WI38 (cell line): ENCODE data around the gene BMP6.

Experiments
- H3K4me3 ChIP-seq: 2 replicates; pipeline ENCODE4 v1.5.1; 2011; ENCODE audit warnings: low read depth, mild to moderate bottlenecking, control low read depth, low read length
- TF ChIP-seq, protein P1 (sequence below): IDR thresholded peaks from 2 replicates; pipeline ENCODE4 v1.5.1; 2012; ENCODE audit warnings: low read depth, mild to moderate bottlenecking, control low read depth, low read length

The BMP6 gene

DNA sequence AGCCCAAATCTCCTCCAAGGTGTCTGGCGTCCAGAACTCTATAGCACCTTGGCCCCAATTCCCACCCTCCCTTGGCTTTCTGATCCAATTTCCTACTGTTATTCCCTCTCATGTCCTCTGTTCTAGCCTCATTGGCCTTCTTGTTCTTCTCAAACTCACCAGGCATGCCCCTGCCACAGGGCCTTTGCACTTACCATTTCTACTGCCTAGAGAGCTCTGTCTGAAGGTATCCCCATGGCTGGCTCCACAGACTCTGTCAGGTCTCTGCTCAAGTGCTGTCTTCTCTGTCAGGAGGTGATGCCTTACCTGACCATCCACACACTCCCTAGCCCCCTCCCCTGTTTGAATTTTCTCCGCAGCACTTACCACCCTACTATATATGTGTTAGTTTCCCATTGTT, 5.6 kb upstream of the BMP6 start:
- no peak overlapping the region for H3K4me3 ChIP-seq
- TF ChIP-seq, protein P1, sequence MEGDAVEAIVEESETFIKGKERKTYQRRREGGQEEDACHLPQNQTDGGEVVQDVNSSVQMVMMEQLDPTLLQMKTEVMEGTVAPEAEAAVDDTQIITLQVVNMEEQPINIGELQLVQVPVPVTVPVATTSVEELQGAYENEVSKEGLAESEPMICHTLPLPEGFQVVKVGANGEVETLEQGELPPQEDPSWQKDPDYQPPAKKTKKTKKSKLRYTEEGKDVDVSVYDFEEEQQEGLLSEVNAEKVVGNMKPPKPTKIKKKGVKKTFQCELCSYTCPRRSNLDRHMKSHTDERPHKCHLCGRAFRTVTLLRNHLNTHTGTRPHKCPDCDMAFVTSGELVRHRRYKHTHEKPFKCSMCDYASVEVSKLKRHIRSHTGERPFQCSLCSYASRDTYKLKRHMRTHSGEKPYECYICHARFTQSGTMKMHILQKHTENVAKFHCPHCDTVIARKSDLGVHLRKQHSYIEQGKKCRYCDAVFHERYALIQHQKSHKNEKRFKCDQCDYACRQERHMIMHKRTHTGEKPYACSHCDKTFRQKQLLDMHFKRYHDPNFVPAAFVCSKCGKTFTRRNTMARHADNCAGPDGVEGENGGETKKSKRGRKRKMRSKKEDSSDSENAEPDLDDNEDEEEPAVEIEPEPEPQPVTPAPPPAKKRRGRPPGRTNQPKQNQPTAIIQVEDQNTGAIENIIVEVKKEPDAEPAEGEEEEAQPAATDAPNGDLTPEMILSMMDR: no peak

DNA sequence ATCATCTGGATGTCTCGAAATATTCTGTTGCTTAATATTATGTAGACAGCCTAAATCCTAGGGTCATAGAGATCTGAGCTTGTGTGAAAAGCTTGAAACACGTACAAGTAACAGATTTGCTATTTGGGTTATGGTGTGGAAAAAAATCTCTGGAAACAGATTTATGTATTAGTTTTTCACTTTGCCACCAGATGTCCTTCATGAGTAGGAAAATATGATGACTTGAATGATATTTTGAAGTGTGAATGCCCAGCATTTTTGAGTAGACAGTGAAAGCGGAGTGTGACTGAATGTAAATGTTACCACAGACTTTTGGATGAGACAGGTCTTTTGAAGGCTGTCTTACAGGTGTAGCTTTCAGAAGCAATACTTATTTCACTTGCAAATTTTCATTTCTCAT, 4.2 kb upstream of the BMP6 start:
- TF ChIP-seq, protein P1: no peak

DNA sequence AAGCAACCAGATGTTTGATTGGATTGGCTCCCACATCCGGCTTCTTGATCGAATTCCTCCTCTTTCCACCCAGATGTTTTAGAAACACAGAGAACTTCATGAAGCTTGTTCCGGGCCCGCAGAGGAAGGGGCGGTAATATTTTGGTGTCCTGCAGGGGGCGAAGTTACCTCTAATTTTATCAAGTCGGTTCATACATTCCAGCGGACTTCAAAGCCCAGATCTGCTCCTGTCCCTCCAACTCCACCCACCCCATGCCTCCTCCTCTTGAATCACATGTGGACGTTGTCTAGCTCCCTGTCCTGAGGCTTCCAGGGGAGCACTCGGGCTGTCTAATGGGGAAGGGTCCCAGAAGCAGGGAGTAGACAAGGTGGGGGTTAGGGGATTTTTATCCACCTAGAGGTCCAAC, 2.9 kb upstream of the BMP6 start:
- TF ChIP-seq, protein P1: peak; percentile 54

More for the DNA sequence above, 4.2 kb upstream of the BMP6 start:
- no peak overlapping the region for H3K4me3 ChIP-seq

DNA sequence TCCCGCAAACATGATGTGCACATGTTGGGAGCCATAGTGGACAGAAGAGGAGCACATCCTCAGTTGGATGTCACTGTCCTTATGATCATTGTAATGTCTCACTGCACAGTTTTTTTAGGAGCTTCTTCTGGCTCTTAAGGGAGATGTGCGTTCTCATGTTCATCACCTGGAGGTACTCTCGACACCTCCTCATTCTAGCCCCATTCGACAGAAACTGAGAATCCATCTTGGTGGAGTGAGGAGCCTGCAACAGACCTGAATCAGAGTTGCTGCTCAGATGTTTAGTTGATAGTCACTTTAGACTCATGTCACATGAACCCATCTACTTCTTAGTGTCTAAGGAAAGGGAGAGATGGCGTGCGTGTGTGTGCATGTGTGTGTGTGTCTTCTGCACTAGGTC, 2.3 kb upstream of the BMP6 start:
- TF ChIP-seq, protein P1: no peak
- no peak overlapping the region for H3K4me3 ChIP-seq

More for the DNA sequence above, 2.9 kb upstream of the BMP6 start:
- no peak overlapping the region for H3K4me3 ChIP-seq

DNA sequence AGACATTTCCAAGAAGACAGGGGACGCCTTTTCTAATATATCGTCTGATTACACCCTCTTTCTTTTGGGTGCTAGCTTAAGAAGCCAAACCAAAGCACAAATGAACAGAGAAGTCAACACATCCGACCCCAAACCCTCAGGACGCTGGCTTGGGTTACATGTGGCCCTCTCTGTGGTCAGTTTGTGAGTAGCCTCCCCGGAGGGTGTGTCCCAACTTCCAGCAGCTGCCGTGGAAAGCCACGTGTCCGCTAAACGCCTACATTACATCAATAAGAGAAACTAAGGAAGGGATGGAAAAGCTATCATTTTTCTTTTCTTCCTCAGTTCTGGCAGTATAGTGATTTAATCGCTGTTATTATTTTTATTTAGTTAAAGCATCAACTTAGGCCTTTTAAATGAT, 487 bp upstream of the BMP6 start:
- TF ChIP-seq, protein P1: no peak
- H3K4me3 ChIP-seq: peak overlapping the region; percentile 60

DNA sequence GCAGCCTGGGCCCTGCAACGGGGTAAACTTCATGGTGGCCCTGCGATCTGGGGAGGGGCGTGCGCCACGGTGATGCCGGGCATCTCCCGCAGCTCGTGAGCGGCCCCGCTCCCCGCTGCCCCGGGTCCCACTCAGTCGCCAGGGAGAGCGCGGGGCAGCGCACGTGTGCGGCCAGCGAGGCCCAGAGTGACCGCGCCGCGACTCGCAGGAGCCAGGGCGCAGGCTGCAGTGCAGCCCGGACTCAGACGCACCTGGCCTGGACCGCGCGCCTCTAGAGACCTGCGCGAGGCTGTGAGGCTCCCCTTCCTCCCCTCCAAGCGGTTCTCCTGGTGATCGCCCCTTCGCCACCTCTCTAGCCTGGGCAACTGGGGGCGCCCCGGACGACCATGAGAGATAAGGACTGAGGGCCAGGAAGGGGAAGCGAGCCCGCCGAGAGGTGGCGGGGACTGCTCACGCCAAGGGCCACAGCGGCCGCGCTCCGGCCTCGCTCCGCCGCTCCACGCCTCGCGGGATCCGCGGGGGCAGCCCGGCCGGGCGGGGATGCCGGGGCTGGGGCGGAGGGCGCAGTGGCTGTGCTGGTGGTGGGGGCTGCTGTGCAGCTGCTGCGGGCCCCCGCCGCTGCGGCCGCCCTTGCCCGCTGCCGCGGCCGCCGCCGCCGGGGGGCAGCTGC, 652 bp downstream of the BMP6 start:
- H3K4me3 ChIP-seq: peak overlapping the region; percentile 60
- TF ChIP-seq, protein P1: no peak

DNA sequence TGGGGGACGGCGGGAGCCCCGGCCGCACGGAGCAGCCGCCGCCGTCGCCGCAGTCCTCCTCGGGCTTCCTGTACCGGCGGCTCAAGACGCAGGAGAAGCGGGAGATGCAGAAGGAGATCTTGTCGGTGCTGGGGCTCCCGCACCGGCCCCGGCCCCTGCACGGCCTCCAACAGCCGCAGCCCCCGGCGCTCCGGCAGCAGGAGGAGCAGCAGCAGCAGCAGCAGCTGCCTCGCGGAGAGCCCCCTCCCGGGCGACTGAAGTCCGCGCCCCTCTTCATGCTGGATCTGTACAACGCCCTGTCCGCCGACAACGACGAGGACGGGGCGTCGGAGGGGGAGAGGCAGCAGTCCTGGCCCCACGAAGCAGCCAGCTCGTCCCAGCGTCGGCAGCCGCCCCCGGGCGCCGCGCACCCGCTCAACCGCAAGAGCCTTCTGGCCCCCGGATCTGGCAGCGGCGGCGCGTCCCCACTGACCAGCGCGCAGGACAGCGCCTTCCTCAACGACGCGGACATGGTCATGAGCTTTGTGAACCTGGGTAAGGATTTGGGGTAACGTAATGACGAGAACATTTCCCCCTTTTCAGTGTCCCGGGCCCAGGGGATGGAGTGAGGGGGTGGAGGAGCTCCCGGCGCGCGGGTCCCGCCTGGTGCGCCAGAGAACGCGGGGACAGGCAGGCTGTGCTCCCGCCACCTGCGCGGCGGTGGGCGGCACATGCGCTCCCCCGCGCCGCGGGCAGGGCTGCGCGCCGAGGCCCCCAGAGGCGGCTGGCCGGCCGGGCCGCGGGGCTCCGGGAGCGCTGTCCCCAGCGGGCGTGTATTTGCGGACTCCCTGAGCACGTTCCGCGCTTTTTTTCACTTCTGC, 1.4 kb downstream of the BMP6 start:
- peak overlapping the region; percentile 54 for H3K4me3 ChIP-seq
- TF ChIP-seq, protein P1: no peak
